SH-SY5Y (cell line): ENCODE results near the gene CEP85.

ENCODE experiments used
- GATA2 ChIP-seq: IDR thresholded peaks from 2 replicates; pipeline ENCODE4 v1.6.1; 2011; ENCODE audit warnings: mild to moderate bottlenecking, low read depth, low read length
- GATA3 ChIP-seq: IDR thresholded peaks from 2 replicates; pipeline ENCODE4 v1.6.1; 2011; ENCODE audit warnings: low read depth, mild to moderate bottlenecking, low read length, moderate library complexity

DNA sequence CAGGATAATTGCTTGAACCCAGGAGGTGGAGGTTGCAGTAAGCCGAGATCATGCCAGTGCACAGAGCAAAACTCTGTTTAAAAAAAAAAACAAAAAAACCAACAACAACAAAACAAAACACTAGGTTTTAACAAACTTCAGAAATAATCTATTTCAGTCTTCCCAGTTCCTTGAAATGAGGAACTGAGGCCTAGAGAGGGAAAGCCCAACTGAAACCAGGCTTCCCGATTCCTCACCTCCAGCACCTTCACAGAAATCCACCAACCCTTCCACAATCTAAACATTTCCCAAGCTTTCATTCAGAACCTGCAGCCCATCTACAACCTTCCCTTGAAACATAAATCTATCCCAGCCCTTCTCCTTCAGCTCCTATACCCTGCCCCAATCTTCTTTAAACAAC, 83.1 kb downstream of the CEP85 start:
- TF ChIP-seq GATA2 (no peak), GATA3 (no peak)
